ENCODE measurements around the gene PXMP2. TPM values are rescaled to one million over a fixed set of nuclear protein-coding genes. Genes with fewer than 3 reads are reported as not detected.

PXMP2 gene
- total and polyA plus RNA-seq, 3 experiments from 2014 or later: 14.5 to 22.5 (median 21.2) TPM

- Mint-ChIP-seq H3K36me3 (peaks cover 35 to 88% (median 38%) of the 10 kb centered on the region in 3 donors), H3K4me3 (no peak overlapping the region), H3K27me3 (no peaks in the 10 kb centered on the region), H3K27ac (no peak overlapping the region), H3K9me3 (no peaks in the 10 kb centered on the region), H3K4me1 (no peaks in the 10 kb centered on the region)
- no peaks in the 10 kb centered on the region for H3K27me3 ChIP-seq (ENCODE audit: insufficient read depth, low read length, poor library complexity, severe bottlenecking)
- CTCF ChIA-PET: no interaction called here
- POLR2A ChIA-PET: no interaction called here
- H3K4me1 ChIP-seq (ENCODE audit: insufficient read depth, low read length): no peaks in the 10 kb centered on the region
- no peaks in the 10 kb centered on the region for H3K9me3 ChIP-seq (ENCODE audit: low read length)
- H3K4me3 ChIP-seq (ENCODE audit: low read length): no peak overlapping the region
- no peak overlapping the region for H3K27ac ChIP-seq (ENCODE audit: low read depth, low read length)
- H3K36me3 ChIP-seq (ENCODE audit: insufficient read depth, low read length): peaks cover 41% of the 10 kb centered on the region
- no peak for DNase-seq
Measured at GRCh38 chr12:132734206-132734605, 46.8 kb downstream of the PXMP2 start.

- Histone ChIP-seq H3K9me3 (ENCODE audit: low read length) (no peaks in the 10 kb centered on the region), H3K27ac (ENCODE audit: low read depth, low read length) (no peak overlapping the region), H3K36me3 (ENCODE audit: insufficient read depth, low read length) (peaks cover 53% of the 10 kb centered on the region), H3K4me3 (ENCODE audit: low read length) (no peak overlapping the region), H3K4me1 (ENCODE audit: insufficient read depth, low read length) (no peaks in the 10 kb centered on the region), H3K27me3 (ENCODE audit: insufficient read depth, low read length, poor library complexity, severe bottlenecking) (no peaks in the 10 kb centered on the region)
- Mint-ChIP-seq H3K36me3 (peaks cover 26 to 91% (median 39%) of the 10 kb centered on the region in 3 donors), H3K4me3 (no peak overlapping the region), H3K27me3 (no peaks in the 10 kb centered on the region), H3K27ac (peak overlapping the region in 2 of 8 donors; percentile 50 to 60), H3K9me3 (no peaks in the 10 kb centered on the region), H3K4me1 (no peaks in the 10 kb centered on the region)
- no peak for DNase-seq
- CTCF ChIA-PET: interaction anchor here (0.6 to 0.9 kb wide), 2 partner anchors 16 to 146 kb away, joined by 3 to 4 read pairs; no protein-coding TSS in a partner anchor
- POLR2A ChIA-PET: interaction anchor here (0.5 kb wide), 1 partner anchor 103 kb away, joined by 3 read pairs; no protein-coding TSS in a partner anchor
Measured at GRCh38 chr12:132735496-132735895, 48.1 kb downstream of the PXMP2 start.

DNA sequence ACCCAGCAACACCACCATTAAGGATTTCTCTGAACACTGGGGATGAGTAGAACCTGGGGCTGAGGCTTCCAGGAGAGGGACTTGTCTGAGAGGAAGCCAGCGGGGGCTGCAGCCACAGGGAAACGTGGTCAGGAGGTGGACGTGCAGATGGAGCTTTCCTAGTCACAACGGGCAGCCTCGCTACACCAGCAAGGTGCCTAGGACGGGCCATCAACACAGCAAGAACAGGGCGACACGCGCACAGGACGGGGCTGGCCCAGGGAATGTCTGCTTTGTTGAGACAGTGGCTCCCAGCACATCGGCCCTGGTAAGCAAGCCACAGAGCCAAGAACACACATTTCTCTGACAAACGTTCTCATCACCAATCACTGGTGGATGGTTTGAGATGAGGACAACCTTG lies 49.0 kb downstream of the PXMP2 start:
- no peaks in the 10 kb centered on the region for H3K9me3 ChIP-seq (ENCODE audit: low read length)
- peak overlapping the region in 1 of 8 donors; percentile 69 for H3K27ac Mint-ChIP-seq
- H3K27ac ChIP-seq (ENCODE audit: low read depth, low read length): no peak overlapping the region
- H3K4me3 Mint-ChIP-seq: no peak overlapping the region
- no peaks in the 10 kb centered on the region for H3K27me3 ChIP-seq (ENCODE audit: insufficient read depth, low read length, poor library complexity, severe bottlenecking)
- peaks cover 22 to 92% (median 36%) of the 10 kb centered on the region in 3 donors for H3K36me3 Mint-ChIP-seq
- H3K9me3 Mint-ChIP-seq: no peaks in the 10 kb centered on the region
- no peak for DNase-seq
- peaks cover 62% of the 10 kb centered on the region for H3K36me3 ChIP-seq (ENCODE audit: insufficient read depth, low read length)
- POLR2A ChIA-PET: no interaction called here
- H3K27me3 Mint-ChIP-seq: no peaks in the 10 kb centered on the region
- no peak overlapping the region for H3K4me3 ChIP-seq (ENCODE audit: low read length)
- H3K4me1 Mint-ChIP-seq: peaks cover 0 to 1% (median 0%) of the 10 kb centered on the region in 3 donors
- H3K4me1 ChIP-seq (ENCODE audit: insufficient read depth, low read length): no peaks in the 10 kb centered on the region
- CTCF ChIA-PET: no interaction called here

DNA sequence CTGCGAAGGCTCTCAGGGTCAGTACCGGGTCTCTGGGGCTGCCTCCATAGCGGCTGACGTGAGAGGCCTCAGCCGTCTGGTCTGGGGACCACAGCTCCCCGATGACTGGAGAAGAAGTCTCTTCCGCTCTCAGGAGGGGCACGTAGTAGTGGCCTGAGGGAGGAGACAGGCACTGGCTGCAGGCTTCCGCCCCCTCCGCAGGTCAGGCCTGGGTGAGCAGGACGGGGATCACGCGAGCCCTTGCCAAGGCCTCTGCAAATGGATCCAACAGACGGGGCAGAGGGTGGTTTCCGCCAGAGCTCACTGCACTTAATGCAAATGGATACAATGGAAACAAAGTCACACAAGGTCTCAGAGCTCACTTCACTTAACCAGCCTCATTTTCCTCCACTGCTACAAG lies 49.5 kb downstream of the PXMP2 start:
- H3K4me1 ChIP-seq (ENCODE audit: insufficient read depth, low read length): no peaks in the 10 kb centered on the region
- H3K36me3 ChIP-seq (ENCODE audit: insufficient read depth, low read length): peaks cover 63% of the 10 kb centered on the region
- H3K4me3 ChIP-seq (ENCODE audit: low read length): no peak overlapping the region
- Mint-ChIP-seq H3K27ac (no peak overlapping the region), H3K9me3 (no peaks in the 10 kb centered on the region), H3K36me3 (peaks cover 17 to 93% (median 32%) of the 10 kb centered on the region in 3 donors), H3K27me3 (no peaks in the 10 kb centered on the region), H3K4me1 (peaks cover 0 to 7% (median 0%) of the 10 kb centered on the region in 3 donors), H3K4me3 (no peak overlapping the region)
- no peak overlapping the region for H3K27ac ChIP-seq (ENCODE audit: low read depth, low read length)
- no peaks in the 10 kb centered on the region for H3K9me3 ChIP-seq (ENCODE audit: low read length)
- ChIA-PET POLR2A (no interaction called here), CTCF (no interaction called here)
- DNase-seq: no peak
- H3K27me3 ChIP-seq (ENCODE audit: insufficient read depth, low read length, poor library complexity, severe bottlenecking): no peaks in the 10 kb centered on the region

DNA sequence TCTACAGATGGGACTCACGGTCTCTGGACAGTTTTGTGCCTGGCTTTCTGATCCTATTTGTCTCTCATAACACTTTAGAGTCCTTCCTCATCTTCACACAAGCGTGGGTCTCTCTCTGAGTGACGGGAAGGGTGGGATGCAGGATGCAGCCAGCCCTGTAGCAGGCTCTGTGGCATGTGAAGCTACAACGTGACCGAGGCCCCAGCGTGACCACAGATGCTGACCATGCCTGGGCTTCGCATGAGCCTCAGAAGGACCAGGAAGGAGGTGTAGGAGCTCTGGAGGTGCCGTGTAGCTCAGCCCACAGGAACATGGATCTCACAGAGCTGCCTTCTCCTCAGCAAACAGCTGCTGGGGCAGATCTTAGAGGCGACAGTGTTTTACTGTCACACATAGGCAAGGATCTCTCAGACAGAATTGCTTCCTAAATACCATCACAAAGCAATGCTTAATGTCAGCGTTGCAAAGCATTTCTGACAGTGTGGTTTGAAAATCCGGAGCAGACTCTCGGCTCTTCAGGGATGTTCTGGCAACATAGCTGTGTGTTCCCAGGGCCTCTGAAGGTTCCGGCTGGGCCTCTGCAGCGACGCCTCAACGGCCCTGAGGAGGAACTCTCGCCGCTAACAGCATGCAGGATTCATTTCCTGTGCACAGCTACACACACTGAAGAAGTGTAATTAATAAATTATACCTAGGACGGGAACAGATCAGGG lies 52.4 kb downstream of the PXMP2 start:
- H3K27ac Mint-ChIP-seq: no peak overlapping the region

DNA sequence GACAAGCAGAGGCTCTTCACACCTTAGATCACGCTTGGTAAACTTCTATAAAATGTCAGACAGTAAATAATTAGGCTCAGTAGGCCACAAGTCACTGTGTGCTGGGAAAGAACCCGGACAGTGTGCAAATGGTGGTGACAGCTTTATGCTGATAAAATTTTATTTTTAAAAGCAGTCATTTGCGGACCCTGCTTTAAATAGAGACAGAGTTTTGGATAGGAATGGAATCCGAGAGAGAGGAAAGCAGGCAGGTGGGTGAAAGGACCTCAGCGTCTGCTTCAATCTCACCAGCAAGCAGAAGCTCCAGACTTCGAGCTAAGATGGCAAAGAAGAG lies 52.9 kb downstream of the PXMP2 start:
- Mint-ChIP-seq H3K27ac (no peak overlapping the region), H3K9me3 (no peaks in the 10 kb centered on the region), H3K4me1 (peaks cover 7 to 21% (median 16%) of the 10 kb centered on the region in 3 donors), H3K27me3 (no peaks in the 10 kb centered on the region), H3K4me3 (no peak overlapping the region), H3K36me3 (peaks cover 13 to 91% (median 28%) of the 10 kb centered on the region in 3 donors)
- no peak for DNase-seq
- Histone ChIP-seq H3K4me3 (ENCODE audit: low read length) (no peak overlapping the region), H3K27me3 (ENCODE audit: insufficient read depth, low read length, poor library complexity, severe bottlenecking) (no peaks in the 10 kb centered on the region), H3K9me3 (ENCODE audit: low read length) (no peaks in the 10 kb centered on the region), H3K27ac (ENCODE audit: low read depth, low read length) (no peak overlapping the region), H3K4me1 (ENCODE audit: insufficient read depth, low read length) (no peaks in the 10 kb centered on the region), H3K36me3 (ENCODE audit: insufficient read depth, low read length) (peaks cover 66% of the 10 kb centered on the region)
- ChIA-PET POLR2A (no interaction called here), CTCF (no interaction called here)

More for the DNA sequence above, 52.4 kb downstream of the PXMP2 start:
- Histone ChIP-seq H3K9me3 (ENCODE audit: low read length) (no peaks in the 10 kb centered on the region), H3K4me1 (ENCODE audit: insufficient read depth, low read length) (no peaks in the 10 kb centered on the region), H3K27me3 (ENCODE audit: insufficient read depth, low read length, poor library complexity, severe bottlenecking) (no peaks in the 10 kb centered on the region), H3K4me3 (ENCODE audit: low read length) (no peak overlapping the region), H3K27ac (ENCODE audit: low read depth, low read length) (no peak overlapping the region), H3K36me3 (ENCODE audit: insufficient read depth, low read length) (peaks cover 65% of the 10 kb centered on the region)
- Mint-ChIP-seq H3K9me3 (no peaks in the 10 kb centered on the region), H3K4me1 (peaks cover 7 to 21% (median 16%) of the 10 kb centered on the region in 3 donors), H3K27me3 (no peaks in the 10 kb centered on the region), H3K4me3 (no peak overlapping the region), H3K36me3 (peaks cover 13 to 91% (median 28%) of the 10 kb centered on the region in 3 donors)
- no peak for DNase-seq
- CTCF ChIA-PET: no interaction called here
- POLR2A ChIA-PET: interaction anchor here (0.5 kb wide), 1 partner anchor 11 kb away, joined by 3 read pairs; no protein-coding TSS in a partner anchor

DNA sequence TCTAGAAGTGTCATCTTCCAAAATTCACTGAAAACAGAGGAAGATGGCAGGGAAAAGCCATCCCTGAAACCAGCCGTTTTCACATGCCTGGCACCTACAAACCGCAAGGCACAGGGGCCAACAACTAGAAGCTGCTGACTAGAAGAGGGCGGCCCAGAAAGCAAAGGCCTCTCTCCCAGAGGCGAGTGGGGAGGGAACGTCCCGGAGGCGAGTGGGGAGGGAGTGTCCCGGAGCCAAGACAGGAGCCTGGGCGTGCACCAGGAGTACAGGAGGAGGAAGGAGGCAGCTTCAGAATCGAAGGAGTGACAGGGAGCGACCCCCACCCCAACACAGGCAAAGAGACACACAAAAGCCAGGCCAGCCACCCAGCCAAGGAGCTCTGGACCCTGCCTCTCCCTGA lies 53.3 kb downstream of the PXMP2 start:
- CTCF ChIA-PET: no interaction called here
- POLR2A ChIA-PET: no interaction called here
- no peak for DNase-seq
- no peaks in the 10 kb centered on the region for H3K27me3 Mint-ChIP-seq
- H3K27ac Mint-ChIP-seq: no peak overlapping the region
- no peaks in the 10 kb centered on the region for H3K4me1 ChIP-seq (ENCODE audit: insufficient read depth, low read length)
- H3K4me1 Mint-ChIP-seq: peaks cover 7 to 21% (median 16%) of the 10 kb centered on the region in 3 donors
- H3K9me3 ChIP-seq (ENCODE audit: low read length): no peaks in the 10 kb centered on the region
- H3K4me3 ChIP-seq (ENCODE audit: low read length): no peak overlapping the region
- H3K9me3 Mint-ChIP-seq: no peaks in the 10 kb centered on the region
- H3K27me3 ChIP-seq (ENCODE audit: insufficient read depth, low read length, poor library complexity, severe bottlenecking): no peaks in the 10 kb centered on the region
- H3K36me3 Mint-ChIP-seq: peaks cover 13 to 91% (median 26%) of the 10 kb centered on the region in 3 donors
- peaks cover 68% of the 10 kb centered on the region for H3K36me3 ChIP-seq (ENCODE audit: insufficient read depth, low read length)
- H3K27ac ChIP-seq (ENCODE audit: low read depth, low read length): no peak overlapping the region
- H3K4me3 Mint-ChIP-seq: no peak overlapping the region

DNA sequence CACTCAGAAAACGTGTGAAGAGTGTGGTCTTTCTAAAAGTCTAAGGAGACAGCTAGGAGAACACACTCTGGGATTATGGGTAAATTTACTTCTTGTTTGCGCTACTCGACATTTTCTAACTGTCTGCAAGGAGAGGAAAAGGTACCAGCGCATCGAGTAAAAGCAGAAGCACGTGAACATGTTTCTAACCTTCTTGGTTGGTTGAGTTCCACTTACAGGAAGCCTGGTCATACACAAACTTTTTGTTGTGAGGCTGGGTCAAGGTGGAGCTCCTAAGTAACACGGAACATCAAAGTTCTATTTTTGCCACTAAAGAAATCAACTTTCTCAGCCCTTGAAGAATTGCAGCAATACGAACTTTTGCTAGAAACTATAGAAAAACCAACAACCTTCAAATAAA lies 54.2 kb downstream of the PXMP2 start:
- no peak for DNase-seq
- H3K36me3 ChIP-seq (ENCODE audit: insufficient read depth, low read length): peaks cover 73% of the 10 kb centered on the region
- no peak overlapping the region for H3K4me3 ChIP-seq (ENCODE audit: low read length)
- CTCF ChIA-PET: interaction anchor here (0.8 to 1.8 kb wide), 2 partner anchors 8 to 12 kb away, joined by 3 to 5 read pairs; no protein-coding TSS in a partner anchor
- no peaks in the 10 kb centered on the region for H3K9me3 ChIP-seq (ENCODE audit: low read length)
- POLR2A ChIA-PET: no interaction called here
- no peaks in the 10 kb centered on the region for H3K27me3 ChIP-seq (ENCODE audit: insufficient read depth, low read length, poor library complexity, severe bottlenecking)
- H3K27ac ChIP-seq (ENCODE audit: low read depth, low read length): no peak overlapping the region
- H3K4me3 Mint-ChIP-seq: no peak overlapping the region
- peak overlapping the region in 1 of 8 donors; percentile 69 for H3K27ac Mint-ChIP-seq
- H3K4me1 Mint-ChIP-seq: peaks cover 7 to 21% (median 16%) of the 10 kb centered on the region in 3 donors
- no peaks in the 10 kb centered on the region for H3K27me3 Mint-ChIP-seq
- H3K9me3 Mint-ChIP-seq: no peaks in the 10 kb centered on the region
- no peaks in the 10 kb centered on the region for H3K4me1 ChIP-seq (ENCODE audit: insufficient read depth, low read length)
- peaks cover 13 to 92% (median 28%) of the 10 kb centered on the region in 3 donors for H3K36me3 Mint-ChIP-seq
